CD4-positive, alpha-beta T cell (primary cell): ENCODE measurements around the gene TYW3. TPM values are rescaled to one million over a fixed set of nuclear protein-coding genes. Genes with fewer than 3 reads are reported as not detected.

Experiments used
- ATAC-seq: fragments of 200-7000 bp; cut with Tn5 transposase; one replicate; pipeline ENCODE4 v1.10.0; 2022; ENCODE audit warnings: mild to moderate bottlenecking; ENCODE audit not compliant: poor library complexity
- CTCF ChIA-PET: fragments of 350-600 bp; sonication (Branson Sonifier 250); formaldehyde crosslinking; loops from one replicate; lab custom pipeline; 2021; ENCODE audit warnings: antibody characterized with exemption, inconsistent platforms; lab: Charles Lee
- POLR2A ChIA-PET: fragments of 350-600 bp; sonication (Branson Sonifier 250); formaldehyde crosslinking; loops from one replicate; lab custom pipeline; 2021; ENCODE audit warnings: antibody characterized with exemption, inconsistent platforms; lab: Charles Lee
- DNase-seq, 14 experiments: peaks; one replicate each; pipeline ENCODE4 v3.0.0-alpha.2; 2013 to 2020; ENCODE audit warnings: mixed read lengths in 2 of 14
- H3K27ac ChIP-seq, 2 donors: one replicate each; pipeline versions ENCODE4 v1.5.1 to v1.7.0; 2013; ENCODE audit warnings: low read length in 2 of 2, low read depth in 1 of 2, mild to moderate bottlenecking in 1 of 2
- H3K27me3 ChIP-seq, 2 experiments: 1 replicate in 1 of 2; 2 replicates in 1 of 2; pipeline versions ENCODE4 v1.6.1 to v1.7.0; 2013; ENCODE audit warnings: low read length in 2 of 2, control low read depth in 1 of 2, mild to moderate bottlenecking in 1 of 2, moderate library complexity in 1 of 2; ENCODE audit not compliant: insufficient read depth in 2 of 2, control insufficient read depth in 1 of 2
- H3K36me3 ChIP-seq: one replicate; pipeline ENCODE4 v1.6.1; 2013; ENCODE audit warnings: low read length, control low read depth; ENCODE audit not compliant: insufficient read depth
- H3K4me1 ChIP-seq: one replicate; pipeline ENCODE4 v1.6.1; 2013; ENCODE audit warnings: low read length, control low read depth; ENCODE audit not compliant: insufficient read depth
- H3K4me3 ChIP-seq: one replicate; pipeline ENCODE4 v1.5.1; 2013; ENCODE audit warnings: mild to moderate bottlenecking, low read length, moderate library complexity
- H3K9me3 ChIP-seq, 2 experiments: 1 replicate in 1 of 2; 2 replicates in 1 of 2; pipeline versions ENCODE4 v1.6.1 to v1.7.0; 2013; ENCODE audit warnings: low read length in 2 of 2, mild to moderate bottlenecking in 2 of 2, control low read depth in 1 of 2, moderate library complexity in 1 of 2; ENCODE audit not compliant: control insufficient read depth in 1 of 2, insufficient read depth in 1 of 2
- H3K27ac Mint-ChIP-seq: one replicate; pipeline ENCODE4 v1.8.0; 2020; ENCODE audit warnings: mixed read lengths
- H3K27me3 Mint-ChIP-seq: one replicate; pipeline ENCODE4 v1.8.0; 2021; ENCODE audit warnings: mixed read lengths
- H3K36me3 Mint-ChIP-seq: one replicate; pipeline ENCODE4 v1.8.0; 2021; ENCODE audit warnings: low read depth, mixed read lengths
- H3K4me1 Mint-ChIP-seq: one replicate; pipeline ENCODE4 v1.8.0; 2021; ENCODE audit warnings: low read depth, mixed read lengths
- H3K4me3 Mint-ChIP-seq: one replicate; pipeline ENCODE4 v1.8.0; 2020; ENCODE audit warnings: mild to moderate bottlenecking, mixed read lengths
- H3K9me3 Mint-ChIP-seq: one replicate; pipeline ENCODE4 v1.8.0; 2020; ENCODE audit warnings: mixed read lengths
- CTCF ChIP-seq: fragments of 200-600 bp; IDR thresholded peaks from one replicate; pipeline ENCODE4 v1.8.0; 2022; ENCODE audit warnings: antibody characterized with exemption, mild to moderate bottlenecking
- intact Hi-C, 2 experiments: fragments of 100-400 bp; cut with DNase I in 1 of 2; cut with micrococcal nuclease in 1 of 2; formaldehyde crosslinking; loops; one replicate each; pipeline versions ENCODE4 v1.15.1 to v1.9.0; 2023 to 2025; cut with DNase I, micrococcal nuclease
- total RNA-seq, 174 experiments: library from RNA in 2 of 174; stranded (reverse) in 2 of 174; gene quantifications; one replicate each; pipeline ENCODE4 v1.2.3 and lab custom pipeline; 2021 to 2026

TYW3 gene
- total RNA-seq, 2 experiments from 2014 or later, result 9.9 to 10.1 TPM

GRCh38 chr1:74713849-74714248 is 19.1 kb upstream of the TYW3 start:
- POLR2A ChIA-PET, result no interaction called here
- Mint-ChIP-seq H3K9me3 (no peaks in the 10 kb centered on the region), H3K27me3 (no peaks in the 10 kb centered on the region), H3K4me1 (no peaks in the 10 kb centered on the region), H3K36me3 (peaks cover 51% of the 10 kb centered on the region), H3K27ac (no peak overlapping the region), H3K4me3 (no peak overlapping the region)
- Histone ChIP-seq H3K4me3 (no peak overlapping the region), H3K27me3 (no peaks in the 10 kb centered on the region), H3K27ac (no peak overlapping the region), H3K9me3 (no peaks in the 10 kb centered on the region), H3K36me3 (peaks cover 83% of the 10 kb centered on the region), H3K4me1 (no peaks in the 10 kb centered on the region)
- DNase-seq (no peak), ATAC-seq (no peak)
- CTCF ChIA-PET, result no interaction called here
- intact Hi-C loops, result no loop called here
- TF ChIP-seq CTCF, result no peak

GRCh38 chr1:74714429-74715235 is 18.3 kb upstream of the TYW3 start:
- Mint-ChIP-seq H3K36me3 (peaks cover 43% of the 10 kb centered on the region), H3K9me3 (no peaks in the 10 kb centered on the region), H3K27ac (no peak overlapping the region), H3K4me1 (no peaks in the 10 kb centered on the region), H3K27me3 (no peaks in the 10 kb centered on the region), H3K4me3 (no peak overlapping the region)
- no peaks in the 10 kb centered on the region for H3K27me3 ChIP-seq
- intact Hi-C loops, result no loop called here
- H3K9me3 ChIP-seq, result no peaks in the 10 kb centered on the region
- ChIA-PET POLR2A (no interaction called here), CTCF (no interaction called here)
- DNase-seq (no peak), ATAC-seq (no peak)
- TF ChIP-seq CTCF, result no peak
- H3K4me1 ChIP-seq, result no peaks in the 10 kb centered on the region
- no peak overlapping the region for H3K27ac ChIP-seq
- H3K4me3 ChIP-seq, result no peak overlapping the region
- H3K36me3 ChIP-seq, result peaks cover 79% of the 10 kb centered on the region

GRCh38 chr1:74715236-74715502 is 17.8 kb upstream of the TYW3 start:
- no peak overlapping the region for H3K4me3 Mint-ChIP-seq
- Histone ChIP-seq H3K27me3 (no peaks in the 10 kb centered on the region), H3K4me1 (no peaks in the 10 kb centered on the region), H3K4me3 (no peak overlapping the region), H3K27ac (no peak overlapping the region), H3K36me3 (peaks cover 79% of the 10 kb centered on the region), H3K9me3 (no peaks in the 10 kb centered on the region)
- ATAC-seq (no peak), DNase-seq (no peak)
- ChIA-PET POLR2A (no interaction called here), CTCF (no interaction called here)
- H3K36me3 Mint-ChIP-seq, result peaks cover 42% of the 10 kb centered on the region
- no peak for TF ChIP-seq CTCF
- H3K27ac Mint-ChIP-seq, result no peak overlapping the region
- no peaks in the 10 kb centered on the region for H3K4me1 Mint-ChIP-seq
- no peaks in the 10 kb centered on the region for H3K27me3 Mint-ChIP-seq
- intact Hi-C loops, result no loop called here
- no peaks in the 10 kb centered on the region for H3K9me3 Mint-ChIP-seq
